Medulla oblongata (tissue), 1 donor: ENCODE measurements around the gene RUNX1.
"Not testable (repeated sequence)": the region's sequence is repeated elsewhere in the genome, so short reads cannot be mapped to it uniquely, and the experiment has no call there.

Source experiments
- DNase-seq: peaks from one replicate; pipeline ENCODE4 v3.0.0-alpha.2; 2015; ENCODE audit errors: extremely low spot score

RUNX1 gene

GRCh38 chr21:35016517-35017188 lies 32.4 kb downstream of the RUNX1 start:
- DNase-seq, result no peak

GRCh38 chr21:35016071-35016470 lies 33.0 kb downstream of the RUNX1 start:
- DNase-seq, result no peak

DNA sequence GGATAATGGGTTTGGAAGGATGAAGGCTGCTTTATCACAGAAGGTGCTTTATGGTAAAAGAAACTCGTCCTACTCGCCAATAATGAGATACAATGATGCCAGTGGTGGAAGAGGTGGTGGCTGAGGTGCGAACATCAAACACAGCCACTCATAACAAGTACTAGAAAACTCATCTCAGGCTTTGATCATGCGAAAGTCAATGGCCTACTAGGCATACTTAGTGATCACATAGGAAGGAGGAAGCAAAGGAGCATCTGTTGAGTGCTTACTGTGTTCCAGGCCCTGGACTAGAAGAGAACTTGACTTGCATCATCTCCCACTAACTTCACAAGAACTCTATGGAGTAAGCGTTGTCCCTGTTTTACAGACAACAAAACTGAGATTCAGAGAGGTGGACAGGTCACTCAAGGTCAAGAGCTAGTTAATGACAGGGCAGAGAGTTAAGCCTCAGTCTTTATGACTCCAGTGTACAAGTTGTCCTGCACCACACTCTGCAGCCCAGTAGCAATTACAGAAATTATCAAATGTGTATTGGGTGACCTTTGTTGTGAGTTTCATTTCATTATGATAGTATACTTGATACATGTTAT lies 33.6 kb downstream of the RUNX1 start:
- no peak for DNase-seq

DNA sequence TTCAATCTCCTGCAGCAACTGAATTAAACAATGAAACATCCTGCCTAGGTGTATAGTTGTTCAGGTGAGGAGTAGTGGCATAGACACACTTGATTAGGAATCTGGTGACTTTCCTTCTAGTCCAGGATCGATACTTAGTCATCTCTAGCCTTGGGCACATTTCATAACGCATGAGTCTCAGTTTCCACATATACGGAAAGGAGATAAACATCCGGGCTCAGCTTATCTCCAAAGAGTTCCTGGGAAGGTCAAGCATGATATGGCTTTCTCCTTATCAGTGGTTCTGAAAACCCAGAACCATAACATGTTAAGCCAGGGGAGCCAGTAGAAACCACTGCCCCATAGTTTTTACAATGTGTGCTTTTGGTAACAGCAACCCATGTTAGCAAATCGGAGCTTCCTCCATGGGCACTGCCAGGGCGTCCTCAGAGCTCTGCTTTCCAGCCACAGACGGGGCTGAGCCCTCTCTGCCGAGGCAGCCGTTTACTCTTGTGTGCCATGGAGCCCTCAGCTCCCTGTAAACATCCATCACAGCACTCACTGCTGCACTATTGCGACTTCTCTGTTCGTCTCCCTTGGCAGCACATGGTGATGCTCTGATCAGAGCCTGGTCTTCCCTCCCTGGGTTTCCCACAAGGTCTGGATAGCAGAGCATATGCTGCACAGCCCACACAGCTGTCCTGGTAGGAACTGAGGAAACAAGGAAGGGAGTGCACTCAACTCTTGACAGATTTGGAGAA lies 34.6 kb downstream of the RUNX1 start:
- no peak for DNase-seq

DNA sequence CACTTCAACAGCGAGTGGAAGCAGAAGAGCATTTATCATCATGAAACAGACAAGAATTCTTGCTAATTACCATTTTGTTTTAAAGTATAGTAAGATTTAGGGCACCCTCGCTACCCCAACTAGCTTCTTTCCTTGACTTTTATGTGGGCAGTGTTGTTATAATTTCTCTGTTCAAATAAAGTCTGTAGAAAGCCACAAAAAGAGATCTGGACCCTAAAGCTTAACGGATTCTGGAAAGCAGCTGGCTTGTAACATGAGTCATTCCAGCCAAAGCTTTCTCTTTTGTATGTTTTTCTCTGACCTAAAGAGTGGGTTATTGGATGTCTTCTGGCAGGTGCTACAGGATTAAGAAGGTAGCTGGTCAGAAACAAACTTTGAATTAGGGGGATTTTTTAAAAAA lies 37.4 kb downstream of the RUNX1 start:
- no peak for DNase-seq

- DNase-seq, result no peak
Observed at GRCh38 chr21:35010447-35010846, 38.7 kb downstream of the RUNX1 start.

DNA sequence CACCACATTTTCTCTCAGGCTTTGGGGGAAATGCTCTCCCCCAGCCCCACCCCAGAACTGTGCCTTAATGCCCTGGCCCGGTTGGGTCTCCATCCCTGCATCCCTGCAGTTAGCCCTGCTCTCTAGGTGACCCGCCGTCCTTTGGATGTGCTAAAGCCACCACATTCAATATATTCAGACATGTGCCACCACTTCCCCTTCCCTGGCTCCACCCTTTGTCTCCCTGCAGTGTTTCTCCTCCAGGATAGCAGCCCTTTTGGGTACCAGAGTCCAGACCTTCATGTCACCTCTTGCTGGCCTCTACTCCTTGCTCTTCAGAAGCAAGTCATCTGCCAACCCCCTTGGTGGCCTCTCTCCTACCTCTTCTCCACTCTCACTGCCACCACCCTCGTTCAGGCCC lies 41.8 kb downstream of the RUNX1 start:
- no peak for DNase-seq

DNA sequence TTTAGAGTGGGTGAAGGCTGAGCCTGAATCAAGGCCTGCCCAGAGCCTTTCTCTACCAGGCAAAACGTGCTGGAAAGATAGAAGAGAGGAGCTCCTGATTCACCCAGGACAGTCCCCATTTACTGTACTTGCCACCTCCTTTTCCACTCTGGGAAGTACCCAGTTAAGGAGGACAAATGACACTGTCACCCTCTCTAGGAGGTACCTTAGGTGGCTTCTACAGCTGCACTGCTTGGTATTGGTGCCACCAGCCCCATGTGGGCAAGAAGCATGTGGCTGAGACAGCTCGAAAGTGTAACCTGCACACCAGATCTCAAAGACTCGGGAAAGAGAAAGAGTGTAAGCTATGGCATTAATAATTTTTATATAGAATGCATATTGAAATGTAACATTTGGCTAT lies 42.3 kb downstream of the RUNX1 start:
- no peak for DNase-seq

GRCh38 chr21:35006248-35006647 lies 42.9 kb downstream of the RUNX1 start:
- no peak for DNase-seq

GRCh38 chr21:35005560-35006224 lies 43.4 kb downstream of the RUNX1 start:
- DNase-seq, result no peak

GRCh38 chr21:35005077-35005476 lies 44.0 kb downstream of the RUNX1 start:
- no peak for DNase-seq

DNA sequence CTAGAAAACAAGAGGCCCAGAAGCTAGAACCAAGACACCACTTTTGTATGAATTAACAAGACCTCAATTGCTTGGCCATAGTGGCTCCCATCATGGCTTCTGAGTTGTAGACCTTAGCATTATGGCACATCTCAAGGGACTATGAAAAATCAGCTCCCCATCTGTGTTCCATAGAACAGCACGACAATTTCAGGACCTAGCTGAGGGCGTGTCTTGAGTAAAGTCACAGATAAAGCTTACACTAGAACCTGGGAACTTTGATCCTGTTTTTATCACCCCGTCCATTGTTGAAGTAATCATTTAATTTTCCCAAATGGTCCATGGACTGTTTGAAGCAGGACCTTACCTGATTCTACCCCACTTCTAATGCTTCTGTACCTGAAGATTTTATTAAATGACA lies 44.8 kb downstream of the RUNX1 start:
- DNase-seq, result no peak

DNA sequence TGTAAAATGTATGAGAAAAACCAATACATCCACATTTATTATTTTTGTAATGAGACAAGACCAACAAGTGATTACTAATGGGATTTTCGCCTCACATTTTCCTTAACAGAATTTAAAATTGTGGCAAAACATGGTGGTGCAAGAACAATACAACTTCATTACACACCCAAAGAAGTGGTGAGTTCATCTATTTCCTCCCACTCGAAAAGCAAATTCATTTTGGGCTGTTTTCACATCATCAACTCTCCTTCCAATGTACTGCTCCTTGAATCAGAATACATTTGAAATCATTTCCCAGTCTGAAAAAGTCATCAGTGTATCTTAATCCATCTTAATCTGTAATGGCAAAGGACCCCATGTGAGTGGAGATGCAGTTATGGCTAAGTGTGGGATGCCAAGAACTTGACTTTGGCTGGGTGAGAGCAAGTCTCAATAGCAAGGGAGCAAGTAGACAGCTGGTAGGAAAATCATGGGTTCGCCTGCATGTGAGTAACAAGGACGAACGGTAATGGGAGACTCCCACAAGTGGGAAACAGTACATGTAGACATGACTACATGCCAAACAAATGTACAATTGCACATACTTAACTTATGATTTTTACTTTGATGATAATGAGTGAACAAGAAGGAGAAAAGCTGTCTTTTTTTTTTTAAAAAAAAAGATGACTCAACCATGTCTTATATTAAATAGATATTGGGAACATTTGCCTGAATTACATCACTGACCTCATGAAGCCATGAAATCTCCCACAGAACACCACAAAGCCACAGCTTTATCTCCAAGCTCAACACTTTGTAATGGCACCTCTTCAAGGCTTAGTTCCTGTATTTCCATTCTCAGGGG lies 46.0 kb downstream of the RUNX1 start:
- DNase-seq, result no peak

DNA sequence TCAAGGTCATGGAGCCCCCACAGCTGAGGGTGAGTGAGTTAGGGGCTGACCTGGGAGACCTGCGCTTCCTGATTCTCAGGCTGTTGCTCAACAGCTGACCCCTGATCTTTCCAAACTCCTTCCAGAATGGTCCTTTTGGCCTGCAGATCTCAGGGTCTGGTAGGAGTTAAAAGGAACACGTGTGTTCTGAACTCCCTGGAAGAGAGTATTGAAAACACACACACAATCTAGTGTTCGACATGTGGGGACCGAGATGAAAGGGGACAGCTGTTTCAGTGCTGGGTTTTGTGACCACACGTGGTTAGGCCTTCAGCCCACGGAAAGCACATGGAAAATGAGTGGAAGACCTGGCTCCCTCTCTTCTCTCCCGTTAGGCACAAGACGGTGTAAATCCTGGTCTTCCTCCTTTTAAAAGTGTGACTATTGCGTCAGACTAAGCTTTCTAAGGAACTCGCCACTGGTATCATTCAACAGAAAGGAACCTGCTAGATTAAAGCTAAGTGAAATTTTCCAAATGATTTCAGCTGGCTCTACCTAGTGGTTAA lies 49.6 kb downstream of the RUNX1 start:
- no peak for DNase-seq

- DNase-seq, result no peak
Observed at GRCh38 chr21:34998176-34998575, 50.9 kb downstream of the RUNX1 start.

GRCh38 chr21:34997294-34997693 lies 51.8 kb downstream of the RUNX1 start:
- DNase-seq, result no peak

GRCh38 chr21:34996304-34997101 lies 52.6 kb downstream of the RUNX1 start:
- no peak for DNase-seq

DNA sequence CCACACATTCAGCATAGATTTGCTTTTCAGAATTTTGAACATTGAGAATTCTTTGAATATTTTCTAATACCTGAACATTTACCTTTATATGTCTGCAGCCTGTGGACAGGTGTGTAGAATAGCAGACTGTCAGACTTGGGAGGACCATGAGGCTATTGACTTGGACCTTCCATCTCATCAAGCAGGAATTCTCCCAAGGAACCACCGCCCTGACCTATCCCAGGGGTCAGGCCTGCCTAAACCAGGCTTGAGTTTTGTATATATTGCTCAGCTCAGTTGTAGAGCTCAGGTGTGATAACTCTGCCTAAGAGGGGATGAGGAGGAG lies 53.2 kb downstream of the RUNX1 start:
- no peak for DNase-seq

DNA sequence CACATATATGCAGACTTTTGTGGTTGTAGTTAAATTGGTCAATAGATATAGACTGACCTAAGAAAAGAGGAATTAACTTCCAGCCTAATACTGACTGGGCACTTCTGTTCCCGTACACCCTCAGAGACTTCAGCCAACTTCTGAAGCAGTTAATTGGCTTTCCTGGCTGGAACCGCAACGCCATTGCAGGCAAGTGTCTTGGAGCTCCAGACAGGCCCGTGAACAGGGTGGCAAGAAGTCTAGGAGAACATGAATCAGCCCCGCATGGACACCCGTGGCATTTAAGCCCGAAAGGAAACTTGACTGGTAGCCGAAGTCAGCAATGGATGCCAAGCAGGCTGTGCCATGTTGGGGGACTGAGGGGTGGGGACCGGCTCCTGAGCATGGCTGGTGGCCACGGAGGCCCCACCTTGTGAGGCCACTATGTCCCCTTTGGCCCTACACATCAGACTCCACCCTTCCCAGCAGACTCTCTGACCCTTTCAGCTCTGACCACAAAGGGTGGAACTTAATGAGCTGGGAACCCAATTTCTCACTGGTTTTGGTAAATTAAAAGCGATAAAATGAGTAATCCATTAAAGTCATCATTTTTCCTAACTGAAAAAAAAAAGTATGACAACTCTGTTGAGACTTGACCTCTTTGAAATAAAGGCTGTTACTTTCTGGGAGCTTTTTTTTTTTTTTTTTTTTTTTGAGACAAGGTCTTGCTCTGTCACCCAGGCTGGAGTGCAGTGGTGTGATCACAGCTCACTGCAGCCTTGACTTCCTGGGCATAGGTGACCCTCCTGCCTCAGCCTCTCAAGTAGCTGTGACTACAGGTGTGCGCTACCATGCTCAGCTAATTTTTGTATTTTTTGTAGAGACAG lies 54.1 kb downstream of the RUNX1 start:
- no peak for DNase-seq

- DNase-seq, result not testable (repeated sequence)
Observed at GRCh38 chr21:34993521-34993921, 55.6 kb downstream of the RUNX1 start.
